Measurements from ENCODE around the gene PRDM11.

PRDM11 gene

GRCh38 chr11:45158210-45158731 is 11.8 kb downstream of the PRDM11 start:
- no peak for DNase-seq

- DNase-seq, result no peak
These were observed 12.6 kb downstream of the PRDM11 start for GRCh38 chr11:45158891-45159605.

GRCh38 chr11:45159781-45160365 is 13.4 kb downstream of the PRDM11 start:
- DNase-seq, result no peak

- DNase-seq, result no peak
These were observed 15.0 kb downstream of the PRDM11 start for GRCh38 chr11:45161252-45162063.

- no peak for DNase-seq
These were observed 15.6 kb downstream of the PRDM11 start for GRCh38 chr11:45162064-45162375.

- DNase-seq, result no peak
These were observed 16.8 kb downstream of the PRDM11 start for GRCh38 chr11:45162916-45163879.

GRCh38 chr11:45163956-45164575 is 17.6 kb downstream of the PRDM11 start:
- no peak for DNase-seq

GRCh38 chr11:45165386-45165785 is 18.9 kb downstream of the PRDM11 start:
- no peak for DNase-seq

- no peak for DNase-seq
These were observed 19.6 kb downstream of the PRDM11 start for GRCh38 chr11:45165806-45166603.

- DNase-seq, result no peak
These were observed 20.1 kb downstream of the PRDM11 start for GRCh38 chr11:45166604-45166897.

- DNase-seq, result no peak
These were observed 20.8 kb downstream of the PRDM11 start for GRCh38 chr11:45167283-45167682.

GRCh38 chr11:45168366-45169130 is 22.1 kb downstream of the PRDM11 start:
- DNase-seq, result no peak

- no peak for DNase-seq
These were observed 23.1 kb downstream of the PRDM11 start for GRCh38 chr11:45169310-45170072.

- no peak for DNase-seq
These were observed 24.0 kb downstream of the PRDM11 start for GRCh38 chr11:45170484-45170883.

- DNase-seq, result no peak
These were observed 25.1 kb downstream of the PRDM11 start for GRCh38 chr11:45171550-45171949.

GRCh38 chr11:45173064-45173463 is 26.6 kb downstream of the PRDM11 start:
- DNase-seq, result no peak

- no peak for DNase-seq
These were observed 27.9 kb downstream of the PRDM11 start for GRCh38 chr11:45174168-45174835.

GRCh38 chr11:45174963-45175362 is 28.5 kb downstream of the PRDM11 start:
- no peak for DNase-seq

- DNase-seq, result no peak
These were observed 30.6 kb downstream of the PRDM11 start for GRCh38 chr11:45176996-45177395.

All from NCI-H748 treated with DMSO at 0.1 percent for 48 hours (cell line).